ENCODE measurements around the gene ARMH3. TPM values are rescaled to one million over a fixed set of nuclear protein-coding genes. Genes with fewer than 3 reads are reported as not detected.
"Not testable (repeated sequence)": the region's sequence is repeated elsewhere in the genome, so short reads cannot be mapped to it uniquely, and the experiment has no call there.

ARMH3 gene
- total RNA-seq, 1 donor from 2014 or later = 19.1 TPM

DNA sequence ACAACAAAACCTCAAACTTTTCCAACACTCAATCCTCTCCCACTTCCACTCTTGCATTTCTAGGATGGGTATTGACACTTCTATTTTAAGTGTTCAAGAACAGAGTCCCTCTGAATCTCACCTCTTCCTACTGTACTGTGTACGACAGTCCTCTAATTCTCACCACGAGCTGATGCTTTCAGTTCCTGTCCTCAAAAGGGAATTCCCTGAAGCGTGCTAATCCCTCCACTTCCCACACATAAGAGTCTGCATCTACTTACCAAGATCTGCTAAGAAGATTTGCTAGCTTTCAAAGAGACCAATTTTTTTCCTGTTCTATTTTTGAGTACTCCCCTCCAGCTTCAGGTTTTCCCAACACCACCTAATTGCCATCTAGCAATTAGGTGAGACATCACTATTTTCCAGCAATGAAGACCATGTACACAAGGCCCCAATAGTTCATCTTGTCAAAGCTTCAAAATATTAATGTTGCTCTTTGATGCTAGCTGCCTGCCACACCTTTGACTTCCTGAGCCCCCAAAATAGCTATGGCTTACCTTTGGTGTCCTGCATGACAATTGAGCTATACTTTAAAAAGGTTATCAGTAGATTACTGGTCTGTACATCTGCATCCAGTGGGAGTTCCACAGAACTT is 54.4 kb downstream of the ARMH3 start:
- no peak overlapping the region for H3K4me3 Mint-ChIP-seq (ENCODE audit: low read depth)
- H3K27ac Mint-ChIP-seq = peak overlapping the region; percentile 48
- no peaks in the 10 kb centered on the region for H3K27me3 Mint-ChIP-seq (ENCODE audit: low read depth)
- H3K36me3 Mint-ChIP-seq (ENCODE audit: low read depth) = peaks cover 31% of the 10 kb centered on the region
- H3K9me3 Mint-ChIP-seq = no peaks in the 10 kb centered on the region
- peaks cover 17% of the 10 kb centered on the region for H3K4me1 Mint-ChIP-seq (ENCODE audit: low read depth)
- no peak for DNase-seq (ENCODE audit: low spot score)
- intact Hi-C loops (cut with micrococcal nuclease) = no loop called here

DNA sequence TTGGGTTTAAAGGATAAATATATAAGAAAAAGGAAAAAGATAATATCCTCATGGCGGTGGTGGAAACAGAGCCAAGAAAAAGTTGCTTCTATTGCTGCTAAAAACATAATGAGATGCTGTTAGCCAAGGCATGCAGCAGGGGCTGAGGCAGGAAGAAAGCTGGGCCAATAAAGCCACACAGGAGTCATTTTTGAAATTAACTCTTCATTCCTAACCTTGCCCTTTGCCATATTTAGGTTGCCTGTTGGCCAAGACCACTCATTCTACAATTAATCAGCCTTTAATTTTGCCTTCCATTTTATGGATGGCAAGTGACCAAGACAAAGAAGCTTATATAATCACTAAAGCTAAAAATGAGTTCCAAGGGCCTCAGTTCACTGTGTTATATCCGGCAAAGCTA is 58.2 kb downstream of the ARMH3 start:
- Mint-ChIP-seq H3K4me3 (ENCODE audit: low read depth) (no peak overlapping the region), H3K4me1 (ENCODE audit: low read depth) (peaks cover 20% of the 10 kb centered on the region), H3K9me3 (no peaks in the 10 kb centered on the region), H3K36me3 (ENCODE audit: low read depth) (peaks cover 33% of the 10 kb centered on the region), H3K27me3 (ENCODE audit: low read depth) (no peaks in the 10 kb centered on the region), H3K27ac (no peak overlapping the region)
- intact Hi-C loops (cut with micrococcal nuclease) = no loop called here
- no peak for DNase-seq (ENCODE audit: low spot score)

DNA sequence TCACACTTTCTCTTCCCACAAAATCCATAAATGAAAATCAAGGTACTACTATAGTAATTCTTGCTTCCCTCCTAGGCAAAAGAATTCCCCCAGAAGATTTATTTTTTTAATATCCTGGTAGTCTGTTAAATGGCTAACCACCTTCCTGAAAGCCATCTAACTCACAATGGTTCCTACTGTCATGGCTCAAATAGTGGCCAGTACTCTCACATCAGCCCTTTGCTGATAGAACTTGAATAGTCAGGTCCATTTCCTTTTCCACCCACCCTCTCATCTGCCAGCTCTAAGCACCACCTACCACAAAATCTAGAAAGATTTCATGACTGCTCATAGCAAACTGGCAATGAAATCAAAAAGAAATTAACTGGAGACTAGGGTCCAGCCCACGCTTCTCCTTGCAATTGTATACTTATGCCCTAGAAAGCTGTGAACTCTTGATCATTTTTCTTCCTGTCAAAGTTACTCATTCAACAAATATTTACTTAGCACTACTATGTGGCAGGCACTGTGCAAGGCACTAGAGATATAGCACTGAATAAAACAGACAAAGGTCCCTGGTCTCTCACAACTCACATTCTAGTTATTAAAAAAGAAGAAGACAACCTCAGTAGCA is 60.4 kb downstream of the ARMH3 start:
- Mint-ChIP-seq H3K4me3 (ENCODE audit: low read depth) (no peak overlapping the region), H3K4me1 (ENCODE audit: low read depth) (peaks cover 8% of the 10 kb centered on the region), H3K27ac (peak overlapping the region; percentile 19), H3K9me3 (no peaks in the 10 kb centered on the region), H3K27me3 (ENCODE audit: low read depth) (no peaks in the 10 kb centered on the region), H3K36me3 (ENCODE audit: low read depth) (peaks cover 39% of the 10 kb centered on the region)
- DNase-seq (ENCODE audit: low spot score) = no peak
- intact Hi-C loops (cut with micrococcal nuclease) = no loop called here

DNA sequence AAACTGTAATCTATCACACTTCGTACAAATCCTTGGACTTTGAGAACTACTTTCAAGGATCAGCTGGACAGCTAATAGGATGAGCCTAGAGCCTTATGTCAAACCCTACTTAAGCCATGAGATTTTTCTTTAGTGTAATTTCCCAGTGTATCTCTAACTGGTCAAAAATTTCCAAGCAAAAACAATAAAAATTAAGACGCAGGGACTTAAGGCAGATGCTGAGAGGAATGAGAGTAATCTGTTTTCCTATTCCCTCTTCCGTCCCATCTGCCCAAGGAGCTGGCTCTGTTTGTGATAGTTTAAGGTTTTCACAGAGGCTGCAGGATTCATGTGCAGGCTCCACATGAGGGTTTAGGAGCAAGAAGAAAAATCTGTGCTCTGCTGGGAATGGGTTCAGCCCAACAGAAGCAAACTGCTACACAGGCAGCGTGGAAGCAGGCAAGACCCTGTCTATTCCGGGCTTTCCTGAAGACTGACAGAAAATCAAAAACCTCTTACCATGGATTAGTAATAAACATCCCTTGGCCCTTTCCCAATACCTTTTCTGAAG is 62.2 kb downstream of the ARMH3 start:
- Mint-ChIP-seq H3K36me3 (ENCODE audit: low read depth) (peaks cover 54% of the 10 kb centered on the region), H3K27me3 (ENCODE audit: low read depth) (no peaks in the 10 kb centered on the region), H3K4me1 (ENCODE audit: low read depth) (peaks cover 8% of the 10 kb centered on the region), H3K9me3 (no peaks in the 10 kb centered on the region), H3K27ac (no peak overlapping the region), H3K4me3 (ENCODE audit: low read depth) (no peak overlapping the region)
- intact Hi-C loops (cut with micrococcal nuclease) = no loop called here
- DNase-seq (ENCODE audit: low spot score) = no peak

DNA sequence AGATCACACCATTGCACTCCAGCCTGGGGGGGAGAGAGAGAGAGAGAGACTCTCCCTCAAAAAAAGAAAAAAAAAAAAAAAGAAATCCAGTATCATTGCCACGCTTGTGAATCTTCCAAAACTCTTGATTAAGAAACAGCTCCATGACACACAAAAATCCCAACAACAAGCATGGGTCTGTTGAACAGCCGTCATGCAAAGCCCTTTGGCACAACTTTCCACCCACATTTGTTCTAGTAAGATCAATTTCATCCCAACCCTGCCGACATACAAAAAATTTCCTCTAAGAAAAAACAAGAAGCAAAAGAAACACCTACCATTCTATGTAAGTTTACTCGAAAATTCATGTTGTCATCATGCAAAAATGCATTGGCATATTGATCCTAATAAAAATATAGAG is 62.8 kb downstream of the ARMH3 start:
- peaks cover 5% of the 10 kb centered on the region for H3K4me1 Mint-ChIP-seq (ENCODE audit: low read depth)

DNA sequence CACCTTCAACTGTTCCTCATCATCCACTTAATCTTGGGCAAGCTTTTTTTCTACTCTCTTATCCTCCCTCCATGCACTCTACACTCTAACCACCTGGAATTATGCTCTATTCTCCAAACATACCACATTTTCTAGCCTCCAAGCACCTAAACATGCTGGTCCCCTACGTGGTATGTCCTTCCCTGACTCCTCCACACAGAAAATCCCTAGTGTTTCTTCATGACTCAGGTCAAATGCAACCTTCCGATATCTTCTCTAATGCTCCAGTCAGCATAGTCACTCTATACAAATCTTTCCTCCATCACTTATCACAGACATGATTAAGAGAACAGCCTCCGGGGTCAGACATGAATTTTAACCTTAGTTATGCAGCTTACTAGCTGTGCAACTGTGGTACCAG is 68.8 kb downstream of the ARMH3 start:
- Mint-ChIP-seq H3K27ac (no peak overlapping the region), H3K4me3 (ENCODE audit: low read depth) (no peak overlapping the region), H3K36me3 (ENCODE audit: low read depth) (peaks cover 45% of the 10 kb centered on the region), H3K27me3 (ENCODE audit: low read depth) (no peaks in the 10 kb centered on the region), H3K4me1 (ENCODE audit: low read depth) (peaks cover 3% of the 10 kb centered on the region), H3K9me3 (no peaks in the 10 kb centered on the region)
- intact Hi-C loops (cut with micrococcal nuclease) = no loop called here
- no peak for DNase-seq (ENCODE audit: low spot score)

More for the DNA sequence above, 62.8 kb downstream of the ARMH3 start:
- Mint-ChIP-seq H3K36me3 (ENCODE audit: low read depth) (peaks cover 55% of the 10 kb centered on the region), H3K27me3 (ENCODE audit: low read depth) (no peaks in the 10 kb centered on the region), H3K9me3 (no peaks in the 10 kb centered on the region), H3K27ac (no peak overlapping the region), H3K4me3 (ENCODE audit: low read depth) (no peak overlapping the region)
- DNase-seq (ENCODE audit: low spot score) = no peak
- intact Hi-C loops (cut with micrococcal nuclease) = no loop called here

DNA sequence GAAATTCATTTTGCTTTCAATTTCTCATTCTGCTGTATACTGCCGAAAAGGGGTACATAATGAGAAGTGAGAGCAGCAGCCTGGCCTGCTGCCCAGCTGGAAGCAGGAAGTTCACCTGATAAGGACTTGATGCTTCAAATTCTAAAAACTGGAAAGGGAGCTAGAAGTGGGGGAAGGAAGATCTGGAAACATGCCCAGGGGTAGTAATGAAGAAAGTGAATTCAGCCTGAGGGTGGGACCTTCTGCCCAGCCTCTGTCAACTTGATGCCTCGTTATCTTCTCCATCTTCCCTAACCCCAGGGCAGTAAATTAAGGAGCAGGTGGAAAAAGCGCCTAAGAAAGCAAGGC is 69.4 kb downstream of the ARMH3 start:
- peaks cover 3% of the 10 kb centered on the region for H3K4me1 Mint-ChIP-seq (ENCODE audit: low read depth)
- H3K27me3 Mint-ChIP-seq (ENCODE audit: low read depth) = no peaks in the 10 kb centered on the region
- H3K27ac Mint-ChIP-seq = no peak overlapping the region
- no peaks in the 10 kb centered on the region for H3K9me3 Mint-ChIP-seq
- peaks cover 42% of the 10 kb centered on the region for H3K36me3 Mint-ChIP-seq (ENCODE audit: low read depth)
- intact Hi-C loops (cut with micrococcal nuclease) = no loop called here
- H3K4me3 Mint-ChIP-seq (ENCODE audit: low read depth) = no peak overlapping the region
- DNase-seq (ENCODE audit: low spot score) = no peak

DNA sequence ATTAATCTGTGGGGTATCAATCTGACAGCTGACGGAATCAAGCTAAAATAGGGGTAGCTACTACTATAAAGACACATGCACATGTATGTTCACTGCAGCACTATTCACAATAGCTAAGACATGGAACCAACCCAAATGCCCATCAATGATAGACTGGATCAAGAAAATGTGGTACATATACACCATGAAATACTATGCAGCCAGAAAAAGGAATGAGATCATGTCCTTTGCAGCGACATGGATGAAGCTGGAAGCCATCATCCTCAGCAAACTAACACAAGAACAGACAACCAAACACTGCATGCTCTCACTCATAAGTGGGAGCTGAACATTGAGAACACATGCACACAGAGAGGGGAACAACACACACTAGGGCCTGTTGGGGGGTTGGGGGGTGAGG is 75.3 kb downstream of the ARMH3 start:
- H3K9me3 Mint-ChIP-seq; H3K4me1 Mint-ChIP-seq (ENCODE audit: low read depth); H3K27me3 Mint-ChIP-seq (ENCODE audit: low read depth); H3K4me3 Mint-ChIP-seq (ENCODE audit: low read depth); H3K27ac Mint-ChIP-seq; DNase-seq (ENCODE audit: low spot score); intact Hi-C loops (cut with micrococcal nuclease): not testable (repeated sequence)
- H3K36me3 Mint-ChIP-seq (ENCODE audit: low read depth) = peaks cover 14% of the 10 kb centered on the region

DNA sequence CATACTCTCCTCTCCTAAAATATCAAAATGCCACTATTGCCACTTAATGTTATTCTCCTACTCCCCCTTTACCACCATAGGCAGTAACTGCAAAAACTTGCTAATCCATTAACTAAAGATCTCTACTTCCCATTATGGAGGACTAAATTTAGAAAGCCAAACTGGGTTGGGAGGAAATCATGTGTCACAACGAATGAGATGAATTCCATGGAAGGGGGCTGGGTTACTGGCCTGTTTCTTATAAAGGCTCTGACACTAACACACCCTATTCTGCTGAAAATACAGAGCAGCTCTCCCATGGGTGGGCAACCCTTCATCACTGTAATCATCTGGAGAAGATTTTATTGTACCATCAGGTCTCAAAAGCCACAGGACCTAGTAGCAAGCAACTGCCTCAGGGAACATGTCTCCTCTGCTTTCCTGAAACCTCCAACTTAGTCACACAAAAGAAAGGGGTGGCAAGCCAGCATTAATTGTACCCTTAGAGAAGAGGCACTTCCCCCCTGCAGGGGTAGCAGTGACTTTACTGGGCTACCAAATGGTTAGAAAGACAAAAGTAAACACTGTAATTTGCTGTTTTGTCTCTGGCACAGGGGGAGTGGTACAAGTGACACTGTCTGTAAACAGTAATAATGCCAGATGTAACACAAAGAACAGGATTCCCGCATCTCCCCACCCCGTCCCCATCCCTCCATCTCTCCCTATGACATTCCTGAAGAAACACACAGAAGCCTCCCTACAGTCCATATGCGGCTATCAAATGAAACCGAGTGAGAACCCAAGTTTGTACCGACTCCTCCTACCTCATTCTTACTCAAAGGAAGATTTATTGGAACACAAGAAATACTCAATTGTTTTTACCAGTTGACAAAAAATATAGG is 81.6 kb downstream of the ARMH3 start:
- intact Hi-C loops (cut with micrococcal nuclease) = no loop called here
- peaks cover 19% of the 10 kb centered on the region for H3K4me1 Mint-ChIP-seq (ENCODE audit: low read depth)
- peak overlapping the region; percentile 80 for H3K27ac Mint-ChIP-seq
- H3K4me3 Mint-ChIP-seq (ENCODE audit: low read depth) = peak overlapping the region; percentile 46
- H3K9me3 Mint-ChIP-seq = no peaks in the 10 kb centered on the region
- peaks cover 35% of the 10 kb centered on the region for H3K36me3 Mint-ChIP-seq (ENCODE audit: low read depth)
- H3K27me3 Mint-ChIP-seq (ENCODE audit: low read depth) = no peaks in the 10 kb centered on the region
- no peak for DNase-seq (ENCODE audit: low spot score)

DNA sequence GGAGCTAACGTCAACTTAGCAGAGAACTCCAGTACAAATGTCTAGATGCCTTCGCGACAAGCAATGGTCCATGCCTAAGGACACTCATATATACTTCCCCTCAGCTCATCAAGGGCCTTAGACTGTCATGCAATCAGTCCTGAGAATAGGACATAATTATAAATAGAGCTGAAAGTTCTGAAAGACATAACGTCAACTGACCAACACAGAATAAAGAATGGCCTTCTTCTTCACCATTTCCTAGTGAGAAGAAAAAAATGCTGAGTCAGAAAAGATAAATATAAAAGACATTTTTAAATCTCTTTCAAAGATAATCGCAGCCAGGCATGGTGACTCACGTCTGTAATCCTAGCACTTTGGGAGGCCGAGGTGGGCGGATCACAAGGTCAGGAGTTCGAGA is 83.2 kb downstream of the ARMH3 start:
- intact Hi-C loops (cut with micrococcal nuclease) = no loop called here
- no peak for DNase-seq (ENCODE audit: low spot score)
- Mint-ChIP-seq H3K36me3 (ENCODE audit: low read depth) (peaks cover 49% of the 10 kb centered on the region), H3K9me3 (no peaks in the 10 kb centered on the region), H3K4me3 (ENCODE audit: low read depth) (no peak overlapping the region), H3K27ac (no peak overlapping the region), H3K27me3 (ENCODE audit: low read depth) (no peaks in the 10 kb centered on the region), H3K4me1 (ENCODE audit: low read depth) (peaks cover 31% of the 10 kb centered on the region)

DNA sequence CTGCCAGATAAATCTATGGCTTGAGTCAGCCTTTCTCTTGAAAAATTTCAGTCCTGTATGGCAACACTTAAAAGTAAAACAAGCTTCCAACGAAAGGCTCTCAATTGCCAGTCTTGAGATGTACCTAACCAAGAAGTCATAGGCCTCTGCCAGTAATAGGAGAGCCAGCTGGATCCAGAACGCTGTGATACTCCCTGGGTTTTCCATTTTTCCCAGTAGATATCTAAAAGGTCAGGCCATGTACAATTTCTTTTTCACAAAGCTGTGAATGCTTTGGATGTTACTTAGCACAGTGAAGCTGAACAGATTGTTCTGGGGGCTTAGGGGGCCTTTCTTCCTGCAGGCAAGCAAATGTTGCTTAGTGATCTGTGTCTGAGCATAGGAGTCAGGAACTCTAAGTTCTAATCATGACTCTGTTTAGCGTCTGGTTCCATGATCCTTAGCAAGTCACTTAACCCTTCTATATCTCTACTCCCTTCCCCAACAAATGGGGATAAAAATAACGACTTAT is 86.5 kb downstream of the ARMH3 start:
- Mint-ChIP-seq H3K27me3 (ENCODE audit: low read depth) (no peaks in the 10 kb centered on the region), H3K9me3 (no peaks in the 10 kb centered on the region), H3K4me1 (ENCODE audit: low read depth) (peaks cover 32% of the 10 kb centered on the region), H3K4me3 (ENCODE audit: low read depth) (no peak overlapping the region), H3K27ac (peak overlapping the region; percentile 26), H3K36me3 (ENCODE audit: low read depth) (peaks cover 56% of the 10 kb centered on the region)
- DNase-seq (ENCODE audit: low spot score) = no peak
- intact Hi-C loops (cut with micrococcal nuclease) = no loop called here

DNA sequence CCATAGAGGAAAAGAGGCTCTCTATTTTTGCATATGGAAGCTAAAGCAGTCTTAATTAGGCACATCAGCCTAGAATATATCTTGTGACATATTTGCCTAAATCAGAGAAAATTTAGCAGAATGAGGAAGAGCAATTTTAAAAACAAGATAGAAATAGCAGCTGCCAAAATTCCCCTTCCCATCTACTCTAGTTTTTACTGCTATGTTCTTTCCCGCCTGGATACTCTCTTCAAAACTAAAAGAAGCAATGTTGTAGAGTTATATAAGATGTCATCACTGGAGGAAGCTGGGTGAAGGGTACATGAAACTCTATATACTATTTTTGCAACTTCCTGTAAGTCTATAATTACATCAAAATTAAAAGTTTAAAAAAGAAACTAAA is 87.0 kb downstream of the ARMH3 start:
- H3K36me3 Mint-ChIP-seq (ENCODE audit: low read depth) = peaks cover 50% of the 10 kb centered on the region
- no peak for DNase-seq (ENCODE audit: low spot score)
- intact Hi-C loops (cut with micrococcal nuclease) = no loop called here
- no peak overlapping the region for H3K4me3 Mint-ChIP-seq (ENCODE audit: low read depth)
- no peaks in the 10 kb centered on the region for H3K9me3 Mint-ChIP-seq
- peak overlapping the region; percentile 21 for H3K27ac Mint-ChIP-seq
- H3K27me3 Mint-ChIP-seq (ENCODE audit: low read depth) = no peaks in the 10 kb centered on the region
- H3K4me1 Mint-ChIP-seq (ENCODE audit: low read depth) = peaks cover 27% of the 10 kb centered on the region
